EH (cell line): ENCODE results near the gene SEC24C.
"Not testable (repeated sequence)": the region's sequence is repeated elsewhere in the genome, so short reads cannot be mapped to it uniquely, and the experiment has no call there.

Experiments used
- DNase-seq: peaks from one replicate; pipeline ENCODE4 v3.0.0-alpha.2; 2015; ENCODE audit warnings: low read depth

The SEC24C gene

GRCh38 chr10:73743905-73744663, at the start of gene SEC24C:
TSS of gene SEC24C (plus strand) at chr10:73744372. CDS start at chr10:73746833, 2,461 bp downstream.
- peak; percentile 97 for DNase-seq

- DNase-seq, result peak; percentile 12
Observed at GRCh38 chr10:73695302-73695701, 48.9 kb upstream of the SEC24C start.

GRCh38 chr10:73697675-73698159, 46.5 kb upstream of the SEC24C start, which contains the start of gene AGAP5:
TSS of gene AGAP5 (minus strand) at chr10:73698109. CDS start at chr10:73697755, 354 bp downstream.
- not testable (repeated sequence) for DNase-seq

GRCh38 chr10:73698819-73699218, 45.4 kb upstream of the SEC24C start:
- DNase-seq, result not testable (repeated sequence)

GRCh38 chr10:73703924-73704323, 40.2 kb upstream of the SEC24C start:
- DNase-seq, result not testable (repeated sequence)

GRCh38 chr10:73705506-73706072, 38.6 kb upstream of the SEC24C start:
- not testable (repeated sequence) for DNase-seq

GRCh38 chr10:73706488-73706887, 37.7 kb upstream of the SEC24C start:
- peak; percentile 10 for DNase-seq

GRCh38 chr10:73707628-73708027, 36.5 kb upstream of the SEC24C start:
- peak; percentile 6 for DNase-seq

GRCh38 chr10:73708122-73708521, 36.0 kb upstream of the SEC24C start:
- DNase-seq, result not testable (repeated sequence)

GRCh38 chr10:73711683-73712082, 32.5 kb upstream of the SEC24C start:
- not testable (repeated sequence) for DNase-seq

- not testable (repeated sequence) for DNase-seq
Observed at GRCh38 chr10:73713912-73714311, 30.3 kb upstream of the SEC24C start.

GRCh38 chr10:73714483-73714882, 29.7 kb upstream of the SEC24C start:
- DNase-seq, result not testable (repeated sequence)

GRCh38 chr10:73715179-73716156, 28.7 kb upstream of the SEC24C start:
- not testable (repeated sequence) for DNase-seq

- DNase-seq, result no peak
Observed at GRCh38 chr10:73716251-73716650, 27.9 kb upstream of the SEC24C start.

GRCh38 chr10:73717556-73717955, 26.6 kb upstream of the SEC24C start:
- no peak for DNase-seq

- DNase-seq, result peak; percentile 19
Observed at GRCh38 chr10:73720561-73720960, 23.6 kb upstream of the SEC24C start.

GRCh38 chr10:73723516-73723915, 20.7 kb upstream of the SEC24C start:
- DNase-seq, result no peak

- DNase-seq, result peak; percentile 78
Observed at GRCh38 chr10:73729781-73730152, 14.4 kb upstream of the SEC24C start.

GRCh38 chr10:73730153-73730906, 13.8 kb upstream of the SEC24C start:
- DNase-seq, result peak; percentile 90

GRCh38 chr10:73731588-73732375, 12.4 kb upstream of the SEC24C start:
- no peak for DNase-seq
